SU-DHL-6 (cell line): ENCODE measurements around the gene TNFAIP8L2.

Experiments
- CTCF ChIP-seq: fragments of 200-600 bp; sonication (generic); IDR thresholded peaks from one replicate; pipeline ENCODE4 v1.5.1; 2017; ENCODE audit warnings: antibody characterized with exemption, mild to moderate bottlenecking, low read length, moderate library complexity; ENCODE audit not compliant: insufficient read depth, poor library complexity, severe bottlenecking
- EZH2phosphoT487 ChIP-seq: fragments of 200-600 bp; sonication (generic), shearing (Covaris generic); conservative IDR thresholded peaks from 2 replicates; pipeline ENCODE4 v1.6.1; 2018; ENCODE audit warnings: mild to moderate bottlenecking, antibody characterized with exemption, low read length, moderate library complexity, mixed read lengths

GRCh38 chr1:151108331-151108730 lies 48.1 kb upstream of the TNFAIP8L2 start:
- TF ChIP-seq CTCF (no peak), EZH2phosphoT487 (no peak)
